Psoas muscle (tissue), 8 donors: ENCODE data around the gene DGUOK. TPM values are rescaled to one million over a fixed set of nuclear protein-coding genes. Genes with fewer than 3 reads are reported as not detected.

ENCODE experiments used
- ATAC-seq, 4 donors: fragments of 200-7000 bp; cut with Tn5 transposase; one replicate each; pipeline ENCODE4 v1.9.1; 2020; ENCODE audit warnings: moderate library complexity in 3 of 4, mild to moderate bottlenecking in 2 of 4
- DNase-seq, 2 donors: peaks; one replicate each; pipeline ENCODE4 v3.0.0-alpha.2; 2020
- H3K27ac ChIP-seq: fragments of 200-600 bp; one replicate; pipeline ENCODE4 v1.8.0; 2022
- H3K27me3 ChIP-seq, 3 donors: fragments of 200-600 bp in 1 of 3; one replicate each; pipeline versions ENCODE4 v1.6.1 to v1.8.0; 2013 to 2022; ENCODE audit warnings: low read length in 2 of 3, mild to moderate bottlenecking in 2 of 3, moderate library complexity in 1 of 3; ENCODE audit not compliant: insufficient read depth in 3 of 3
- H3K36me3 ChIP-seq, 2 donors: fragments of 200-600 bp in 1 of 2; one replicate each; pipeline versions ENCODE4 v1.6.1 to v1.8.0; 2013 to 2022; ENCODE audit warnings: low read depth in 1 of 2, mild to moderate bottlenecking in 1 of 2, moderate library complexity in 1 of 2; ENCODE audit not compliant: insufficient read depth in 1 of 2
- H3K4me1 ChIP-seq: fragments of 200-600 bp; one replicate; pipeline ENCODE4 v1.8.0; 2022
- H3K4me3 ChIP-seq: fragments of 200-600 bp; one replicate; pipeline ENCODE4 v1.8.0; 2022; ENCODE audit warnings: mild to moderate bottlenecking
- H3K9me3 ChIP-seq: fragments of 200-600 bp; one replicate; pipeline ENCODE4 v1.8.0; 2022
- WGBS, 3 donors: extraction: QIAGEN DNeasy Blood & Tissue Kit; methylation state at CpG; one replicate each; pipeline versions ENCODE4 v1.1.6 to v1.1.7; 2013; 5-methylcytosine and 5-hydroxymethylcytosine counted together
- intact Hi-C, 2 donors: fragments of 100-400 bp; cut with DNase I; formaldehyde crosslinking; loops; one replicate each; pipeline versions ENCODE4 v1.11.0 to v1.14.2; 2022
- polyA plus RNA-seq, 3 donors: library from polyadenylated mRNA; stranded (reverse); fragments of 200-250 nt; gene quantifications; one replicate each; pipeline ENCODE4 v1.2.3, GENCODE V29; 2013
- total RNA-seq, 4 donors: library from RNA; stranded (reverse); fragmentation: NEBNext Ultra II Directional in 2 of 4; extraction: Animal tissue kit (Norgen Biotek cat#: 25700) in 2 of 4; gene quantifications; one replicate each; pipeline versions ENCODE4 v1.2.1 to v1.2.4, GENCODE V29; 2021 to 2023
- TF ChIP-seq, protein P1 (sequence below): fragments of 200-600 bp; IDR thresholded peaks from one replicate; pipeline ENCODE4 v1.8.0; 2022; ENCODE audit warnings: antibody characterized with exemption
- donor health status: healthy with polysubstance abuse.
- donor health status: DM: no; HTN: no; CAD: no; lungs with moderate emphysema.
- donor health status: Bipolar disorder and iron deficiency.
- donor health status: healthy.
- donor health status: DM: yes; HTN: yes; CAD: no.
- donor health status: DM: no; HTN: no; CAD: no.
- donor health status: DM: no; HTN: no; CAD: no.
- donor health status: DM: yes; HTN: yes; CAD: no.

DGUOK gene
- total and polyA plus RNA-seq, 7 donors = 12.9 to 74.2 (median 22.3) TPM

DNA sequence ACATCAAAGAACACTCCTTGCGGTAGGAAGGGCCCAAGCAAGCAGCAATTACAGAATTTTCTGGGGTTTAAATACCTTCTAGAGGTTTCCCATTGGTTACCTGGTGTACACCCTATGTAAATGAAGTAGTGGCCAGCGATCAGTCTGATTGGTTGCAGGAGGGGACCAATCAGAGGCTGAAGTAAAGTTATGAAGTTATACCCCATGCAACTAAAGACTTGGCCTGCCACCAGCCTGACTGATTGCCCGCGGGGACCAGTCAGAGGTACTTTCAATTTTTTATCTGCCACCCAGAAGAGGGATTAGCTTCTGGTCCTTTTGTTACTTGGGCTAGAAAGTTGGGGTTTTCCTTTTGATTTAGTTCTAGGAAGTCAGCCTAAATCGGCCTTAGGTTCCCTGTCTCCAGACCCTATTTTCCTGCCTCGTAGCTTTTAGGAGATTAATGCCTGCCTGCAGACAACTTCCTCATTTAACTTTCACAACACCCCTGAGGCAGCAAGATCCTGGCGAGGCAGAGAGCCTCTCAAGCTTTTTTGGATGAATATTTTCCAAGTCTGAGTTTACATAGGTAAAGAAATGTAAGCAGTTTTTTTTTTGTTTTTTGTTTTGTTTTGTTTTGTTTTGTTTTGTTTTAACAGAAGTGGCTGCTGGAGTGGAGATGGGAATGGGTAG lies 1.5 kb upstream of the DGUOK start:
- WGBS, 3 donors = 82 to 85% (median 84%) methylated on average over 7 of the region's 7 CpGs
- Histone ChIP-seq H3K36me3 (no peaks in the 10 kb centered on the region), H3K4me1 (peaks cover 21% of the 10 kb centered on the region), H3K4me3 (no peak overlapping the region), H3K27me3 (peaks cover 0 to 5% (median 0%) of the 10 kb centered on the region in 3 donors), H3K9me3 (no peaks in the 10 kb centered on the region), H3K27ac (no peak overlapping the region)
- intact Hi-C loops = loop anchor here (5.0 to 10.0 kb wide), 3 partner anchors 57 to 220 kb away; partner anchors contain the start of genes BOLA3 (in 1 of the 2), STAMBP (in 1 of the 2) and TET3 (in 1 of the 2)
- DNase-seq (no peak), ATAC-seq (no peak)
- TF ChIP-seq, protein P1, sequence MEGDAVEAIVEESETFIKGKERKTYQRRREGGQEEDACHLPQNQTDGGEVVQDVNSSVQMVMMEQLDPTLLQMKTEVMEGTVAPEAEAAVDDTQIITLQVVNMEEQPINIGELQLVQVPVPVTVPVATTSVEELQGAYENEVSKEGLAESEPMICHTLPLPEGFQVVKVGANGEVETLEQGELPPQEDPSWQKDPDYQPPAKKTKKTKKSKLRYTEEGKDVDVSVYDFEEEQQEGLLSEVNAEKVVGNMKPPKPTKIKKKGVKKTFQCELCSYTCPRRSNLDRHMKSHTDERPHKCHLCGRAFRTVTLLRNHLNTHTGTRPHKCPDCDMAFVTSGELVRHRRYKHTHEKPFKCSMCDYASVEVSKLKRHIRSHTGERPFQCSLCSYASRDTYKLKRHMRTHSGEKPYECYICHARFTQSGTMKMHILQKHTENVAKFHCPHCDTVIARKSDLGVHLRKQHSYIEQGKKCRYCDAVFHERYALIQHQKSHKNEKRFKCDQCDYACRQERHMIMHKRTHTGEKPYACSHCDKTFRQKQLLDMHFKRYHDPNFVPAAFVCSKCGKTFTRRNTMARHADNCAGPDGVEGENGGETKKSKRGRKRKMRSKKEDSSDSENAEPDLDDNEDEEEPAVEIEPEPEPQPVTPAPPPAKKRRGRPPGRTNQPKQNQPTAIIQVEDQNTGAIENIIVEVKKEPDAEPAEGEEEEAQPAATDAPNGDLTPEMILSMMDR = no peak

DNA sequence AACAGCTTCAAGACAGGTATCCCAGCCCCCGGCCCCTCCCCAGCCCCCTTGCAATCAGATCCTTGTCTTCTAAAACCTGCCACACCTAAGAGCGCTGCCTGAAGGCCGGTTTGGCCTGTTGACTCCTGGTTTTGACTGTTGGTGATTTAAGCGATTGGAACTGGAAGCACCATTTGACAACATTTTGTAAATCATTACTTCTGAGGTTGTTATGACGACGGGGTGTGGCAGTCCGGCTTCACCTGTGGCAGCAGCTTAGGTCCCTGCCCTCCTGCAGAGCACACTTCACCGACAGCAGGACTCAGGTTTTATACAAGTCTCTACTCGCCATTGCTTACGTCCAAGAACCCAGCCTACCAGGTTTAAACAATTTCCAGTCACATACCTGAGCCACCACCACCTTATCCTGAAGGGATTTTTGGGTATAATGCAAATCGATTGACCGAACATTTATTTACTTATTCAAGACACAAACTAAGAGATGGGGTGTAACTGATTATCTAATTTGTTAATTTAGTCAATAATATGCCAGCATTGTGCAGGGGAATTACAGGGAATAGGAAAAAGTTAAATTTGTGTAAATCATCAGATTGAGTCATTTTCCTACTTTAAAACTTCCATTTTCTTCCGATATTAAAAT lies 707 bp upstream of the DGUOK start:
- H3K9me3 ChIP-seq = no peaks in the 10 kb centered on the region
- H3K36me3 ChIP-seq = no peaks in the 10 kb centered on the region
- DNase-seq (no peak), ATAC-seq (no peak)
- intact Hi-C loops = loop anchor here (5.0 to 10.0 kb wide), 3 partner anchors 56 to 219 kb away; partner anchors contain the start of genes BOLA3 (in 1 of the 2), STAMBP (in 1 of the 2) and TET3 (in 1 of the 2)
- H3K27me3 ChIP-seq = no peaks in the 10 kb centered on the region
- peak overlapping the region; percentile 94 for H3K4me3 ChIP-seq
- H3K4me1 ChIP-seq = peaks cover 21% of the 10 kb centered on the region
- H3K27ac ChIP-seq = peak overlapping the region; percentile 94
- WGBS, 3 donors = 76 to 84% (median 80%) methylated on average over 13 of the region's 13 CpGs
- TF ChIP-seq, protein P1 = no peak

DNA sequence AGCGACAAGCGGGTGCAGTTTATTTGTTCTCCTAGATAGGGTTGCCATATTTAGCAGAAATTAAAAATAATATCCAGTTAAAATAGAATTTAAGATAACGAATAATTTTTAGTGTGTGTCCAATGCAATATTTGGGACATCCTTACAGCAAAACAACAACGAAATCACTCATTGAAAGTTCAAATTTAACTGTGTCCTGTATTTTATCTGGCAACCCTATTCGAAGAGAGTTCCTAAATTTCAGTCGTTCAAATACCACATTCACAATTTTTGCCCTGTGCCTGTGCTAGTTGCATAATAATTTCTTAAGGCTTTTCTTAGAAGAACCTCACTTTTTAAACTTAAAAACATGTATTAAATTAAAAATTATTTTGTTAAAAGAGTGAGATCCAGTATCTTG lies 664 bp downstream of the DGUOK start:
- DNase-seq = no peak
- 12 to 16% (median 13%) methylated on average over 6 of the region's 6 CpGs for WGBS, 3 donors
- Histone ChIP-seq H3K36me3 (peaks cover 0 to under 1% of the 10 kb centered on the region in 2 donors), H3K9me3 (no peaks in the 10 kb centered on the region), H3K4me3 (peak overlapping the region; percentile 94), H3K27ac (peak overlapping the region; percentile 94), H3K4me1 (peaks cover 25% of the 10 kb centered on the region), H3K27me3 (no peaks in the 10 kb centered on the region)
- ATAC-seq = no peak
- intact Hi-C loops = loop anchor here (5.0 to 10.0 kb wide), 3 partner anchors 55 to 217 kb away; partner anchors contain the start of genes BOLA3 (in 1 of the 2), STAMBP (in 1 of the 2) and TET3 (in 1 of the 2)
- TF ChIP-seq, protein P1 = no peak

DNA sequence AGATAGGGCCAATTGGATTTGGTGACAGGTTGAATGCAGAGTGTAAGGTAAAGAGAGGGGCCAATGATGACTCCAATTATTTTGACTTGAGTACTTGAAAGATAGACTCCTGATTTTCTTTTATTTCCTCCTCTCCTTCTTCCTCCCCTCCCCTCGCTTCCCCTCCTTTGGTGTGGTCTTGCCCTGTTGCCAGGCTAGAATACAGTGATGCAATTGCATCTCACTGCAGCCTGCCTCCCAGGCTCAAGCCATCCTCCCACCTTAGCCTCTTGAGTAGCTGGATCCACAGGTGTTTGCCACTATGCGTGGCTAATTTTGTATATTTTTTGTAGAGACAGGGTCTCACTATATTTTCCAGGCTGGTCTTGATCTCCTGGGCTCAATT lies 2.3 kb downstream of the DGUOK start:
- H3K27me3 ChIP-seq = no peaks in the 10 kb centered on the region
- ATAC-seq = no peak
- no peak overlapping the region for H3K27ac ChIP-seq
- no peaks in the 10 kb centered on the region for H3K9me3 ChIP-seq
- WGBS, 3 donors = 73 to 86% (median 77%) methylated on average over 2 of the region's 2 CpGs
- DNase-seq = no peak
- intact Hi-C loops = loop anchor here (5.0 to 10.0 kb wide), 3 partner anchors 53 to 216 kb away; partner anchors contain the start of genes BOLA3 (in 1 of the 2), STAMBP (in 1 of the 2) and TET3 (in 1 of the 2)
- peaks cover 25% of the 10 kb centered on the region for H3K4me1 ChIP-seq
- TF ChIP-seq, protein P1 = no peak
- no peak overlapping the region for H3K4me3 ChIP-seq
- peaks cover 0 to 11% of the 10 kb centered on the region in 2 donors for H3K36me3 ChIP-seq
